NCI-H446 (cell line): ENCODE results near the gene DYTN.
"Not testable (repeated sequence)": the region's sequence is repeated elsewhere in the genome, so short reads cannot be mapped to it uniquely, and the experiment has no call there.

Experiments used
- DNase-seq, 2 experiments: peaks; one replicate each; lab custom pipeline; 2025; lab: John Stamatoyannopoulos, UW

DYTN gene

GRCh38 chr2:206718296-206718695 is at the start of gene DYTN:
Gene DYTN (minus strand): TSS chr2:206718396. CDS start chr2:206718279, 117 bp downstream.
- DNase-seq = no peak

GRCh38 chr2:206766057-206766930 is 48.1 kb upstream of the DYTN start:
- DNase-seq = no peak

GRCh38 chr2:206765242-206766056 is 47.3 kb upstream of the DYTN start, which contains the start of the genes FASTKD2 and MDH1B:
Gene FASTKD2 (plus strand): TSS chr2:206765606. CDS start chr2:206766694, 1,088 bp downstream.
Gene MDH1B (minus strand): TSS chr2:206765328. CDS start chr2:206765271, 57 bp downstream.
- DNase-seq = peak; percentile 89 to 95

- DNase-seq = no peak
Measured at GRCh38 chr2:206764673-206765241, 46.6 kb upstream of the DYTN start.

- DNase-seq = no peak
Measured at GRCh38 chr2:206756816-206757215, 38.6 kb upstream of the DYTN start.

GRCh38 chr2:206740800-206741199 is 22.6 kb upstream of the DYTN start:
- DNase-seq = no peak

- DNase-seq = no peak
Measured at GRCh38 chr2:206739271-206739670, 21.1 kb upstream of the DYTN start.

- no peak for DNase-seq
Measured at GRCh38 chr2:206736935-206737334, 18.7 kb upstream of the DYTN start.

GRCh38 chr2:206733341-206733740 is 15.1 kb upstream of the DYTN start:
- no peak for DNase-seq

- no peak for DNase-seq
Measured at GRCh38 chr2:206728277-206729199, 10.3 kb upstream of the DYTN start.

- no peak for DNase-seq
Measured at GRCh38 chr2:206727287-206727686, 9.1 kb upstream of the DYTN start.

GRCh38 chr2:206723288-206723687 is 5.1 kb upstream of the DYTN start:
- DNase-seq = no peak

- DNase-seq = no peak
Measured at GRCh38 chr2:206721256-206721920, 3.2 kb upstream of the DYTN start.

GRCh38 chr2:206716623-206717022 is 1.6 kb downstream of the DYTN start:
- DNase-seq = peak in 1 of 2 experiments; percentile 2

- DNase-seq = not testable (repeated sequence)
Measured at GRCh38 chr2:206715183-206715582, 3.0 kb downstream of the DYTN start.

GRCh38 chr2:206713746-206714145 is 4.5 kb downstream of the DYTN start:
- no peak for DNase-seq

GRCh38 chr2:206708286-206708685 is 9.9 kb downstream of the DYTN start:
- no peak for DNase-seq

- no peak for DNase-seq
Measured at GRCh38 chr2:206707164-206707701, 11.0 kb downstream of the DYTN start.

GRCh38 chr2:206701952-206702605 is 16.1 kb downstream of the DYTN start:
- DNase-seq = no peak

GRCh38 chr2:206700156-206700555 is 18.0 kb downstream of the DYTN start:
- no peak for DNase-seq
